ENCODE results near the gene DUSP1.

The DUSP1 gene

GRCh38 chr5:172745838-172746237 is 25.2 kb downstream of the DUSP1 start:
- no peak for DNase-seq (ENCODE audit: low read depth in 1 of 2, low spot score in 1 of 2)

DNA sequence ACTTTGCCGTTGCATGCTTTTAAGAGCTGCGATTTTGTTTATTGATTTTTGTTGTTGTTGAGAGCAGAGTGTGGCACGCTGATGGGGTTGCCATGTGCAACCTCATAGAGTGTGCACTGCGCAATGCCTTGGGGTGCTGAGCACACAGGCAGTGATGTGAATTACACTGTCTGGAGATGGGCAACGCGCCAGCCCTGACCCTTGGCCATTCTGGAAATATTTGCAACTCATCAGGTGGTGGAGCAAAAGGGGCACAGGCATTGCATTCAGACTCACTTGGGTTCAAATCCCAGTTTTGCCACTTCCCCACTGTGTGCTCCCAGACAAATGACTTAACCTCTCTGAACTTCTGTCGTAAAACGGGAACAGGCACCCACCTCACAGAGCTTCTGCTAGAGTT is 25.6 kb downstream of the DUSP1 start:
- DNase-seq (ENCODE audit: low read depth in 1 of 2, low spot score in 1 of 2): no peak

- no peak for DNase-seq (ENCODE audit: low read depth in 1 of 2, low spot score in 1 of 2)
These were observed 26.6 kb downstream of the DUSP1 start for GRCh38 chr5:172744123-172745104.

DNA sequence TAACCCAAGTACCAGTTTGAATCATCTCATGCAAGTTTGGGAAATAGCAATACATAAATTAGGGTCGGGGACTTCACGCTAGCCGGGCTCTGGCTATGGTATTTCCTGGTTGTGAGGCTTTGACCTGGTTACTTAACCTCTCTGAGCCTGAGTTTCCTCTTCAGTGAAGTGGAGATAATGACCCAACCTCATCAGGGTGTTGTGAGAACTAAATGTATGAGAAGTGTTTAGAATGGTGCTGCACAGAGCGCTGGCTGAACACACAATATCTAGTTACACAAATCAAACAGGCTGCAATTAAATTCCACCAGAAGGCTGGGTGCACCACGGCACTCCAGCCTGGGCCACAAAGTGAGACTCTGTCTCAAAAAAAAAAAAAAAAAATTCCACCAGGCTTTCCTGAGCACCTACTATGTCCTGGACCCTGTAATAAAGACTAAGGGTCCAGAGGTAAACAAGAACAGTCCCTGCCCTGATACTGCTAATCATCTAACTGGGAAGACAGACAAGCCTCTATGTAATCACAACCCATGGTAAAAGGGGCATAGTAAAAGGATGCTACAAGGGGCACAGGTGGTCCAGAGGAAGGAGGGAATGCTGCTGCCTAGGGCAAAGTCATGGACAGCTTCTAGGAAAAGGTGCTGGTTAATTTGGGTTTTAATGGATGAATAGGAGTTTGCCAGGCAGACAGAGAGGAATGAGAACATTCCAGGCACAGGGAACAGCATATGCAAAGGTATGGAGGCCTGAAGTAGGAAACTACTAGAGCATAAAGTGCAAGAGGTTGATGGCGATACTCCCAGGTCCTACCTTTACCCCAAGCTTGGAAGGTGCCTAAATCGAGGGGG is 27.7 kb downstream of the DUSP1 start:
- no peak for DNase-seq (ENCODE audit: low read depth in 1 of 2, low spot score in 1 of 2)

DNA sequence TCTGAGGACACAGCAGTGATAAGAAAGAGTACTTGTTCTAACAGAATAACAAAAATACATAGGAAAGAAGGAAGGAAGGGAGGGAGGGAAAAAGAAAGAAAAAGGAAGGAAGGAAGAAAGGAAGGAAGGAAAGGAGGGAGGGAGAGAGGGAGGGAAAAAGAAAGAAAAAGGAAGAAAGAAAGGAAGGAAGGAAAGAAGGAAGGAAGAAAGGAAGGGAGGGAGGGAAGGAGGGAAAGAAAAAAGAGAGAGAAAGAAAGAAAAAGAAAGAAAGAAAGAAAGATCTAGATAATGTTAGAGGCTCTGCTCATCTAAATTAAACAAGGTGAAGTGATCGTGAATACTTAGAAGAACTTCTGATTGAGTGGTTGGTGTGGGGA is 29.8 kb downstream of the DUSP1 start:
- DNase-seq (ENCODE audit: low read depth in 1 of 2, low spot score in 1 of 2): no peak

GRCh38 chr5:172740428-172741205 is 30.4 kb downstream of the DUSP1 start:
- no peak for DNase-seq (ENCODE audit: low read depth in 1 of 2, low spot score in 1 of 2)

DNA sequence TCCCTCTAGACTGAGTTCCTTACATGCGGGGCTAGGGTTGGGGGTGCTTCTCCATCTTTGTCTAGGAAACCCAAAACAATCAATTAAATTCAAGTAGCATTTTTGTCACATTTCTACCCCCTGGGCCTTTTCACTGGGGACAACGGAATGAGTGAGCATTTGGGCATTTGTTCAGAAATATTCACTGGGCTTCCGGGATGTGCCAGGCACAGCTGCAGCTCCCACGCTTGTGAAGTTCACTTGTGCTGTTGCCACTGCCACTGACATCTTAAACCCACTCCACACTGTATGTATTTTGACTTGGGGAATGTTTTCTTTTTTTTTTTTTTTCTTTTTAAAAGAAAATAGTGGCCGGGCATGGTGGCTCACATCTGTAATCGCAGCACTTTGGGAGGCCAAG is 31.6 kb downstream of the DUSP1 start:
- no peak for DNase-seq (ENCODE audit: low read depth in 1 of 2, low spot score in 1 of 2)

DNA sequence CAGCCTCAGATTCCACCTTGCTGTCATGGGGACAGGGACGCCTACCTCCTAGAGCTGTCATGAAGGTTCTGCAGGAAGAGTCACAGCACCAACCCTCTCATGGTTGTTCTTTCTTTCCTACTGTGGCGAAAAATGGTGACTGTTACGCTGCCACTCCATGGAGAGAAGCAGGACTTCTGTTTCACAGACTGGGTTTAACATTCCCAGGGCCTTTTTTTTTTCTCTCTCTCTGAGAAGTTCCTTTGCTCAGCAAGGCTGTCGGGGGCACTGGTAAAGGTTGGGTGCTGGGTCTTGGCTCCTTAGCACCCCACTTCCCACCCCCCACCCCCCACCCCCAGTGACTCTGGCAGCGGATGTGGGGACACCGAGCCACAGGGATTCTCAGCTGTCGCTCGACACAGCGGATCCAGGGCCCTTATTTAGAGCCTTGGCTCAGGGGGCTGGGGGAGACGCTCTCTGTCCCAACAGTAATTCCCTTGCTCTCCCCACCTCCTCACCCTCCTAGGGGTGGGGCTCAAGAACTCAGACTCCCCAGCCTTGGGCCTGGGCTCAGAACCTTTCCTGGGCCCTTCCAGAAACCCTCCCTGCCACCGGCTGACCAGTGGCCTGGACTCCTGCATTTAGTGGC is 34.4 kb downstream of the DUSP1 start:
- no peak for DNase-seq (ENCODE audit: low read depth in 1 of 2, low spot score in 1 of 2)

DNA sequence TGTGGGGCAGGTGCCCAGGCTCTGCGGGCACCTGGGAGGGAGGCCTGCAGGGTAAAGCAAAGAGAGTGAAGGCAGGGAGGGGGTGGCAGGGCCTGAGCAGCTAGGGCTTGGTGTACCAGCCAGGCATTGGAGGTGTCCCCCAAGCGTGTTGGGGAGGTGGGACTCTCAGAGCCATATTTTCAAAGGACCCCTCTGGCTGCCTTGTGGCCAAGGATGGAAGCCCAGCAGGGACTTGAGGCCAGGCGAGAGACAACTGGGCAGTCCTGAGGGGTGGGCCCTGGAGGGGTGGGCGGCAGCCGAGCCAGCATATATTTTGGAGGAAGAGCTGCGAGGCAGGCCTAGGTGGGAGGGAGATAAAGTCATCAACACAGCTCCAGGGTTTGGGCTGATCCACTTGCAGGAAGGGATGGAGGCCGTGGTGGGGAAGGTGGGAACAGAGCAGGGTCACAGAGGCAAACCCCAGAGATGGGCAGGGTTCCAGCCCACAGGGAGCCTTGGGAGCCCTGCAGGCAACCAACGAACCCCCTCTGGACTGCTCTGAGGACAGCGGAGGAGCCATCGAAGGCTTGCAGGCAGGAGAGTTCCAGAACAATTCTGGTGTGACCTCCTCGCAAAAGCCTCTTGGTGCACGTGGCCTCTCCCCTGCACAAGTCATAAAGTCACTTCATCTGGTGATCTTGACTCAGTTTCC is 35.7 kb downstream of the DUSP1 start:
- DNase-seq (ENCODE audit: low read depth in 1 of 2, low spot score in 1 of 2): no peak

DNA sequence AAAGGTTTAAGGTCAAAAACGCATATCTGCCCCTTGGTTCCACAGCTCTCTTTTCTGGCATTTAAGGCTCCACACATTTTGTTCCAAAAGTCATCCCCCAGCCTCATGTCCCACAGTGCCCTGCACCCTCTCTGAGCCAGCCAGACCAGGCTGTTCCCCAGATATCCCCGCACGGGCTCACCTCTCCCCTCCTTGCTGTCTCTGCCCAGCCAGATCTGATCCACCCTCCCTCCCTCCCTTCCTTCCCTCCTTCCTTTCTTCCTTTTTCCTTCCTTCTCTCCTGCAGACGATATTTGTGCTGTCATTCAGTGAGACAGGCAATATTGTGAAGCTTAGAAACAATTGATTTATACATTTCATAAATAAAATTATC is 37.0 kb downstream of the DUSP1 start:
- no peak for DNase-seq (ENCODE audit: low read depth in 1 of 2, low spot score in 1 of 2)

- DNase-seq (ENCODE audit: low read depth in 1 of 2, low spot score in 1 of 2): no peak
These were observed 37.6 kb downstream of the DUSP1 start for GRCh38 chr5:172733131-172733973.

GRCh38 chr5:172732201-172732865 is 38.7 kb downstream of the DUSP1 start:
- DNase-seq (ENCODE audit: low read depth in 1 of 2, low spot score in 1 of 2): no peak

GRCh38 chr5:172731680-172732074 is 39.3 kb downstream of the DUSP1 start:
- DNase-seq (ENCODE audit: low read depth in 1 of 2, low spot score in 1 of 2): no peak

DNA sequence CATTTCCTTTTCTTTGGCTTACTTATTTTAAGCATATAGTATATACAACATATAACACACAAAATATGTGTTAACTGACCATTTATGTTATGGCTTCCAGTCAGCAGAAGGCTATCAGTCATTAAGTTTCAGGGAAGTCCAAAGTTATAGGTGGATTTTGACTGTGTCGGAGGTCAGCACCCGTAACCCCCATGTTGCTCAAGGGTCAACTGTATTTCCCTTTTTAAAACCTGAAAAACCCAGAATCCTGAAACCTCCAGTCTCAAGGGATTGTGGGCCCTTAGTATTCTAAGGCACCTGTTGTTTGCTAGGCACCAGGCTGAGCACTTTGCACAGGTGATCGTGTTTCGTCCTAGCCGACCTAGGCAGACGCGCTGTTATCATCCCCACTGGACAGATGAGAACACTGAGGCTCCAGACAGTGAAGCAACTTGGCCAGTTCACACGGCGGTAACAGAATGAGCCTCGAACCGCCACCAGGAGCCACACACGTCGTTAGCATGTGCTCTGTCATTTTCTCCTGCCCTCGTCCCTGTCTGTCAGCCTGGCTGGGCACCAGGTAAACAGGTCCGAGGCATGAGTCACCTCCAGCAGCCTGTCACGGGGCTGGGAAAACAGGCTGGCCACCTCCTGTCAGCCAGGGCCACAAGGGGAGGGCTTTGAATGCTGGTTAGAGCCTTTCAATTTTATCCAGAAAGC is 39.9 kb downstream of the DUSP1 start:
- no peak for DNase-seq (ENCODE audit: low read depth in 1 of 2, low spot score in 1 of 2)

DNA sequence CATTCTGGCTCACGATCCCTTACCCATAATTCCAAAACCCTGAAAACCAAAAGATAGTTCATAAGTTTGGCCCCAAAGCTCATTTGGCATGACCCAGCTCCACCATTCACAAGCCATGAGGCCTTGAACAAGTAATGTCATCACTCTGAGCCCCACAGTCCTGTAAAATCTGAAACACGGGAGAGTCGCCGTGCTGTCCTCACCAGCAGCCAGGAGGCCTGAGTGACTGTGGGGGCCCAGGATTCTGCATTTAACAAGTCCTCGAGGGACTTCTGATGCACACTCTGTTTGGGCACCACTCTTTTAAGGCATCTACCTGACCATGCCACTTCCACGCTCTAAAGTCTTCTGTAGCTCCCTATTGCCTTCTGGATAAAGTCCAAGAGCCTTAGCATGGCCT is 40.8 kb downstream of the DUSP1 start:
- DNase-seq (ENCODE audit: low read depth in 1 of 2, low spot score in 1 of 2): no peak

- no peak for DNase-seq (ENCODE audit: low read depth in 1 of 2, low spot score in 1 of 2)
These were observed 41.4 kb downstream of the DUSP1 start for GRCh38 chr5:172729588-172729987.

- no peak for DNase-seq (ENCODE audit: low read depth in 1 of 2, low spot score in 1 of 2)
These were observed 42.3 kb downstream of the DUSP1 start for GRCh38 chr5:172728481-172729241.

- no peak for DNase-seq (ENCODE audit: low read depth in 1 of 2, low spot score in 1 of 2)
These were observed 43.4 kb downstream of the DUSP1 start for GRCh38 chr5:172727551-172727950.

All from activated T-helper 1 cell treated with anti-CD3 and anti-CD28 coated beads, Interleukin-2, amount 50 U/mL, for 16 hours (primary cell).